Frontal cortex (tissue), 4 donors: ENCODE results near the gene PLCB1. TPM values are rescaled to one million over a fixed set of nuclear protein-coding genes. Genes with fewer than 3 reads are reported as not detected.

ENCODE experiments used
- DNase-seq, 2 donors: peaks; one replicate each; pipeline ENCODE4 v3.0.0; 2012; ENCODE audit warnings: low spot score in 2 of 2
- FAIRE-seq: peaks from 2 replicates; lab custom pipeline; 2012; peaks lifted over from hg19 to GRCh38; lab: Jason Lieb, UNC
- total RNA-seq: library from RNA; depleted of rRNA; stranded (reverse); fragments of >200 nt; gene quantifications from one replicate; pipeline ENCODE4 v1.2.3, GENCODE V29; 2014
- donor health status: control.
- donor health status: control.
- donor health status: control.

PLCB1 gene
- total RNA-seq, 1 donor from 2014 or later = 48.9 TPM

GRCh38 chr20:8231038-8231437, 99.0 kb downstream of the PLCB1 start:
- DNase-seq = no peak
- no peak for FAIRE-seq

DNA sequence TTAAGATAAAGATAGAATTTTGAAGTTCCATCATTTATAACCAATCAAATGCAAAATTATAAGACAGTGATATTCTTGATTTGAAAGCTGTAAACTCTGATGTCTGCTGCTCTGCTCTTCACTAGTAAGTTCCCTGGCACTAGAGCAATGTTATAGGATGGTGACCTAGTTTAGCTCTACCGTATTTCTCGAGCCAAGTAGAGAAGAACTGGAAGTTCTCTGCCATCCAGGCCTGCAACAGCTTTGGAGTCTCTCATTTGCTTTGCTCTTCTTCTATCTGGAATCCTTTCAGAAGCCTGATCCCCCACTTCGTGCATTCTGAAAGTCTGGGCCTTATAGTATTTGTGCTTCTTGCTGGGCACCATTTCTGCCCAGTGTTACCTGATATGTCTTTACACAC, 100.3 kb downstream of the PLCB1 start:
- DNase-seq = no peak
- FAIRE-seq = no peak

DNA sequence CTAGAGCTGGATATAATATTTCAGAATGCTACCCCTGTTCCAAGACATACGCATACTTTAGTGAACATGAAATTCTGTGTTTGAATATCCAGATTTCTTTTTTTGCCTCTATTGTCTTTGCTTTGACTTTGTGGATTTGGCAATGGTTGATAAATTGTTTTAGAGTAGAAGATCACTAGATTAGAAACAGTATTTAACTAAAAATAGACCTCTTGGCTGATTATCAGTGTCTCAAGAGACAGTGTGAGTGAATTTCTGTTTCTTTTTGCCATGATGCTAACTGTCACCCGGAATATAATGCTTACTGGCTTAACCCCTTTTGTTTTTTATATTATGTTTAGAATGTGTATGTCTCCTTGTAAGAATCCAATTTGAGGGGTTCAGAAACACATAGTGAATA, 102.5 kb downstream of the PLCB1 start:
- FAIRE-seq (no peak), DNase-seq (no peak)

GRCh38 chr20:8242066-8242465, 110.0 kb downstream of the PLCB1 start:
- DNase-seq = no peak
- no peak for FAIRE-seq

DNA sequence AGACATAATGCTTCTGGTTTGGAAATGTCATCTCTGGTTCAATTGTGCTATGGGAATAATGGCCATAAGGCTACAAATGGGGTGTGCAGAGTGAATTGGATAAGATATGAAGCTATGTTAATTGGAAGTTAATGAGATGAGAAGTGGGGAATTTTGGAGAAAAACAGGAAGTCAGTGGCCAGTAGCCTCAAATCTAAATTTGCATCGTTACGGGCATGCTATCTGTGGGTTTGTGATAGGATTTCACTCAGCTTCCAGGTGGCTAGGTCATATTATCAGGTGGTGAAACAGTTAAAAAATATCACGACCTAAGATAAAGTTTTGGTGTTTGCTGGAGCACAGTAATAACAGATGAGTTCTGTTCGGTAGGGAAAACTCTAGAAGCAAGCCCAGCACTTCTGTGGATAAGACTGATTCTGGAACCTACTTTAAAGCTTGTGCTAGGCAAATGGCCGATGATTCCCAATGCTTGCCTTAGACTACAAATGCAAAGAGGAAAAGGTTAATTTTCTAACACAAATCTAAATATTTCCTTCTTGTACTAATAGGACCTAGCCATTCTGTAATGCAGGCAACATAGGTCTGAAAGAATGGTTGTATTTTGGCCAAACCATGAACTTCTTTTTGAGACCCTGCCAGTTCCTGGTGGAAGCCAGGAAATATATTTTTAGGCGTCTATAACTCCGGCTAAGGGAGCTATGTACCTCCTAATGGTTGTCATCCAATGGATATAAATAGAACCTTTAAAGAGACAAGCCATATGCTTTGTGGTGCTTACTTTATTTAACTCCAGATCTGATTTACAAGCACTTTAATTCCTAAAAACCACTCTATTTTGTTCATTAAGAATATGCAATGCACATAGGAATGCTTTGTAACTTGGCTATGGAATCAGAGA, 111.0 kb downstream of the PLCB1 start:
- DNase-seq = no peak

DNA sequence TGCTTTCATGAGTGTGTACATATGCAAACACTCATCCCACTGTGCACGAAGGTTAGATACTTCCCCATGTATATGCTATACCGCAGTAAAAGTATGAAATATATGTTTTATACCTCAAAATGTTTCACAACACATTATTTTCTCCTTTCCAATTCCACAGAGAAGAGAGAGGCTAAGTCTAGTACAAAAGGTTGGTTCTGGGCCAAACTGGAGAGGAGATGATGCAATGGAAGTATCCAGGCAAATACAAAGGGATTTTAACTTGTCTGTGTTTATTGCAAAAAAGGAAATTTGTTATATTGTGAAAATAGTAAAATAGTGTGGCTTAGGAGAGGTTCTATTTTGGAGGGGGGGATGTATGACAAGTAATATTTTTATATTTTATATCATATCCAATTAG, 112.6 kb downstream of the PLCB1 start:
- FAIRE-seq = no peak
- no peak for DNase-seq

More for the DNA sequence above, 111.0 kb downstream of the PLCB1 start:
- no peak for FAIRE-seq

GRCh38 chr20:8246153-8246552, 114.1 kb downstream of the PLCB1 start:
- DNase-seq = no peak
- FAIRE-seq = no peak

GRCh38 chr20:8246716-8247115, 114.7 kb downstream of the PLCB1 start:
- no peak for FAIRE-seq
- DNase-seq = no peak

- FAIRE-seq = no peak
- DNase-seq = no peak
Measured at GRCh38 chr20:8248051-8248450, 116.0 kb downstream of the PLCB1 start.

DNA sequence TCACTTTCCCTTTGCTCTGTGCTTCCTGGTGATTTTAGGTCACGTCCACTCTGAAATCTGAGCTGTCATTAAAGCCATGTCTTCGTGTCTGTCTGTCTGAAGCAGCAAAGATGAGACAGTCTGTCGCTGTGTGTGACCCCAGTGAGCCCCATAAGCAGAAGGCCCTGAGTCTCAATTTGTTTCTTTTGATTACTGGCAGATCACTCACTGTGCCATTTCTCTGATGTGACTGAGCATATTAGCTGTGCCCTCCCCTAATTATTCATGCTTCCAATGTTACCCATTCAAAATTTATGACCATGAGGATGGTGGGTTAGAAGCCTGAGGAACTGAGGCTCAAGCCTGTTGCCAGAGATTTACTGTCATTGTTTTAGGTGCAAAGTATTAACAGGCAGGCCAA, 117.6 kb downstream of the PLCB1 start:
- FAIRE-seq = no peak

GRCh38 chr20:8250539-8251200, 118.6 kb downstream of the PLCB1 start:
- DNase-seq = no peak
- no peak for FAIRE-seq

More for the DNA sequence above, 117.6 kb downstream of the PLCB1 start:
- DNase-seq = no peak

GRCh38 chr20:8251201-8251575, 119.1 kb downstream of the PLCB1 start:
- FAIRE-seq (no peak), DNase-seq (no peak)

- FAIRE-seq (no peak), DNase-seq (no peak)
Measured at GRCh38 chr20:8254911-8255582, 123.0 kb downstream of the PLCB1 start.

GRCh38 chr20:8255945-8256632, 124.0 kb downstream of the PLCB1 start:
- DNase-seq = no peak
- no peak for FAIRE-seq

- FAIRE-seq = no peak
- DNase-seq = no peak
Measured at GRCh38 chr20:8260837-8261251, 128.8 kb downstream of the PLCB1 start.

DNA sequence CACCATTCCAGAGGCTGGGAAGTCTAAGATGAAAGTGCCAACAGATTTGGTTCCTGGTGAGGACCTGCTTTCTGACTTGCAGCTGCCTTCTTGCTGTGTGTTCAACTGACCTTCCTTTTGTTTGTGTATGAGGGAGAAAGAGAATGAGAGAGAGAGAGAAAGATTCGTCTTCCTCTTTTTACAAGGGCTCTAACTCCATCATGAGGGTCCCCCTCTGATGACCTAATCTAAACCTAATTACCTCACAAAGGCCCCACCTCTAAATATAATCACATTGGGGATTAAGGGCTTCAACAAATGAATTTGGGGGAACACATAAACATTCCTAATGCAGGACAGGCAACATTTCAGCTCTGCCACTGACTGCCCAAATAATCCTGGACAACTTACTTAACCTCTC, 130.7 kb downstream of the PLCB1 start:
- DNase-seq (no peak), FAIRE-seq (no peak)

DNA sequence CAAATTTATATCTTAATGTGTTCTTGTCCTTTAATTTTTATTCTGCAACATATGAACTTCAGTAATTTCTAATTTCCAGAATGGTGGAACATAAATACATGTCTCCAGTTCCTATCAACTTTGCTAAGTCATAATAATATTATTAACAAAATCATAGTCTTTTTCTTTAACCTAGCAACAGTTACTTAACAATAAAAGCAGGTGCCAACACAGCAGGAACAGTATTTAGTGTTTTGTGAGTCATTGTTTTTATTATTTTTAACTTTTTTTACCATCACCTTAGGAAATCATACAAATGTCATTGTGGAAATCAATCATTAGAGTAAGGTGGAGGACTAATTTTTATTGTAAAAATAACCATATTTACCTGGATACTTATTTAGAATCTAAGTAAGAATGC, 133.5 kb downstream of the PLCB1 start:
- no peak for FAIRE-seq

DNA sequence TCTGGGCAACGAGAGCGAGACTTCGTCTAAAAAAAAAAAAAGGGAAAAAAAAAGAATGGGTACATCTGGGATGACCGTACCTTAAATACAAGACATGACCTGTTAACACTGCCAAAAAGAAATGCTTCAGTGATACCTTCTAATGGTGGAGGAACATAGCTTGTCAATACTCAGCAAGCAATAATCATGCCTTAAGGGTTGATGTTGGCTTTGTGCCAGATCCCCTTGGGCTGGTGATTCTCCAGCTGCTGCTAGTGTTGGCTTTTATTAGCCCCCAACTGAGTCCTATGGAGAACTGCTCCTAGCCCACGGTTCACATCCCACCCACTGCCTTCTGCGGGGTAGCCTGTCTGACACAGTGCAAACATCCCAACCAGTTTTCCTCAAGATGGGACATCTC, 134.9 kb downstream of the PLCB1 start:
- no peak for DNase-seq

More for the DNA sequence above, 133.5 kb downstream of the PLCB1 start:
- DNase-seq = no peak

DNA sequence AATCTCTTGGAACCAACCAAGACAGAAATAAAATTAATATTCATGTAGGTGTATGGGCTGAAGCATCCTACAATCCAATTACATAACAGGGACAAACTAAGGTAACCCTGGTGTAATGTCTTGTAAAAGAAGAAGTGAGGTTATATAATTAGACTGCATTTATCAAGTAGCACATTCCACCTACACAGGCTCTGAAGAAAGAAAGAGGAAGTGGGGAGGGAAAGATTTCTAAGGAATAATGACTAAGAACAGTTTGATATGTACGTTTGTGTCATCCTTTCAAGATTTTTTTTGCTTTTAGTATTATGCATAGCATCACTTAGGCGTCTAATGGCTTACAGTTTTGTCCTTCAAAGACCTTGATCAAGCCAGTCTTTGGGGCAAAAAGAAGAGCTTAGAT, 139.7 kb downstream of the PLCB1 start:
- DNase-seq = no peak
- FAIRE-seq = no peak

More for the DNA sequence above, 134.9 kb downstream of the PLCB1 start:
- FAIRE-seq = no peak

- DNase-seq (no peak), FAIRE-seq (no peak)
Measured at GRCh38 chr20:8272766-8273165, 140.7 kb downstream of the PLCB1 start.
